Fibroblast of skin of right quadriceps (primary cell): Measurements from ENCODE around the gene WRAP53.
A peak's percentile ranks its signal among the peaks of the same experiment; 100 is the strongest.

Experiments
- DNase-seq: peaks from one replicate; pipeline ENCODE4 v3.0.0-alpha.2; 2013

Gene WRAP53

DNA sequence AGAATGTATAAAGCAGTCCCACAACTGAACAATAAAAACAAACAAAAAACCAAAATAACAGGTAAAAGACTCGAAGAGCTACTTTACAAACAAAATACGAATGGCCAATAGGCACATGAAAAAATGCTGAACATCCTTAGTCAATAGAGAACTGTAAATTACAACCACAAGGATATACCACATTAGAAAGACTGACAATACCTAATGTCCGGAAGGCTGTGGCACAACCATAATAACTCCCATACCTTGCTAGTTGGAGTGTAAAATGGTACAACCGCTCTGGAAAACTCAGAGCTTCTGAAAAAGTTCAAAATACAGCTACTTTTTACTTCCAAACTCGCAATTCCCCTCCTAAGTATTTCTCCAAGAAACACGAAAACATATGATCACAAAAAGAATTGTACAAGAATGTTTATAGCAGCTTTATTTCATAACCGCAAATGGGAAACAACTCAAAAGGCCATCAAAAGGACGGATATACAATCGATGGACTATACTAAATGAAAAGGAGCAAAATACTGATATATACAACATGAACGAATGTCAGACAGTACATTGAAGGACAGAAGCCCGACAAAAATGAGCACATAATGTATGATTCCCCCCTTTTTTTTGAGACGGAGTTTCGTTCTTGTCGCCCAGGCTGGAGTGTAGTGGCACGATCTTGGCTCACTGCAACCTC is 3.3 kb upstream of the WRAP53 start:
- no peak for DNase-seq

DNA sequence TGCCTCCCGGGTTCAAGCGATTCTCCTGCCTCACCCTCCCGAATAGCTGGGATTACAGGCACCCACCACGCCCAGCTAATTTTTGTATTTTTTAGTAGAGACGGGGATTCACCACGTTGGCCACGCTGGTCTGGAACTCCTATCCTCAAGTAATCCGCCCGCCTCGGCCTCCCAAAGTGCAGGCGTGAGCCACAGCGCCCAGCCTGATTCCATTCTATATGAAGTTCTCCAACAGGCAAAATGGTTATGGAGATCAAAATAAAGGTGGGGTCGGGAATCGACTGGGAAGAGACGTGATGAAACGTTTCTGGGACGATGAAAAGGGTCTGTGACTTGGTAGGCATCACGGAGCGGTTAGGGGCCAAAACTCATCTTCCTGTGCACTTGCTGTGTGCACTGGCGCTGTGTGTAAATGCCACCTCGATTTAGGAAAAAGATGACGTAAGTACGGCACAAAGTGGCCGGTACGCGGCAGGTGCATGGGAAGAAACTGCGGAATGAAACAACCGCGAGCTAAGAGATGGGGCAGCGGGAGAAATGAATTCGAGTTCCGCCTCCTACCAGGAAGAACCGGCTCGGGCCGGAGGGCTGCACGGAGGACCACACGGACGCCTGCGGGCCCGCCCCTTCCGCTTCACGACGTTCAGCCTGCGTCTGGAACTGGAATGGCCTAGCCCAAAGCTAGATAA is 2.6 kb upstream of the WRAP53 start:
- DNase-seq: peak; percentile 94

DNA sequence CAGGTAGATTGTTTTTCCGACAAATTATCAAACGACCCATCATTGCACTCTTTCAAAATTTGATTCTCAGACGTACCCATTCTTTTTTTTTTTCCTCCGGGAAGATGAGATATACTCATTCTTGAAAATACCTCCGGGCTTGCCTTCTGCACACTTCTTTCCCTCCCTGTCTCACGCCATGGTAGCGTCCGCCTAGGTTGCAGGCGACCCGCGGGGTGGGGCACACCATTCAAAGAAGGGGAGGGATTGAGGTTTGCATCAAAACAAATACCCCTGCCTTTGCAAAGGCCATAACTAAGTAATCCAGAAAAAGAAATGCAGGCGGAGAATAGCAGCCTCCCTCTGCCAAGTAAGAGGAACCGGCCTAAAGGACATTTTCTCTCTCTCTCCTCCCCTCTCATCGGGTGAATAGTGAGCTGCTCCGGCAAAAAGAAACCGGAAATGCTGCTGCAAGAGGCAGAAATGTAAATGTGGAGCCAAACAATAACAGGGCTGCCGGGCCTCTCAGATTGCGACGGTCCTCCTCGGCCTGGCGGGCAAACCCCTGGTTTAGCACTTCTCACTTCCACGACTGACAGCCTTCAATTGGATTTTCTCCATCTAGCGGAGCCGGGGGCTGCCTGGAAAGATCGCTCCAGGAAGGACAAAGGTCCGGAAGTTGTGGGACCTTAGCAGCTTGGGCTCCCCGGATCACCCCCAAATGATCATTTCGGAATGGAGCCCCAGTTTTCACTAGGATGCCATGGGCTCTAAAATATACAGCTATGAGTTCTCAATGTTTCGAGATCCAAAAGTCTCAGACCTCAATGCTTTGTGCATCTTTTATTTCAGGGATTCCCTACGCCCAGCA is 1.8 kb upstream of the WRAP53 start:
- peak; percentile 90 for DNase-seq

DNA sequence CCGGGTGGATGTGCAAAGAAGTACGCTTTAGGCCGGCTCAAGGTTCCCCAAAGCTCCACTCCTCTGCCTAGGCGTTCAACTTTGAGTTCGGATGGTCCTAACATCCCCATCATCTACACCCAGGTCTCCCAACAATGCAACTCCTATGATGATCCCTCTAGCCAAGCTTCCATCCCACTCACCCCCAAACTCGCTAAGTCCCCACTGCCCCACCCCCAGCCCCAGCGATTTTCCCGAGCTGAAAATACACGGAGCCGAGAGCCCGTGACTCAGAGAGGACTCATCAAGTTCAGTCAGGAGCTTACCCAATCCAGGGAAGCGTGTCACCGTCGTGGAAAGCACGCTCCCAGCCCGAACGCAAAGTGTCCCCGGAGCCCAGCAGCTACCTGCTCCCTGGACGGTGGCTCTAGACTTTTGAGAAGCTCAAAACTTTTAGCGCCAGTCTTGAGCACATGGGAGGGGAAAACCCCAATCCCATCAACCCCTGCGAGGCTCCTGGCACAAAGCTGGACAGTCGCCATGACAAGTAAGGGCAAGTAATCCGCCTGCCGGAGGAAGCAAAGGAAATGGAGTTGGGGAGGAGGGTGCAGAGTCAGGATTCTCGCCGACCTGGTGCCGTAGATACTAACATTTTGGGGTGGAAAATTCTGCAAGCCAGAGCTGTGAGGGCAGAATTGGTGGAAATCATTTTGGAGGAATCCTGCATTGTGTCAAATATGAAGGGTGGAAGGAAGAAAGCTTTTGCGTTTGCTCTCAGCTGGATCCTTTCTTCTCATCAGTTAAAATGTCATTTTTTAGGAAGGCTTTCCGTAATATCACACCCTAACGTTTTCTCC is 987 bp upstream of the WRAP53 start, which contains the start of gene TP53:
TP53 (minus strand) TSS at position 419 of the 836 bp plus-strand sequence. CDS start 10,896 bp downstream, outside the sequence.
- DNase-seq: peak; percentile 93

DNA sequence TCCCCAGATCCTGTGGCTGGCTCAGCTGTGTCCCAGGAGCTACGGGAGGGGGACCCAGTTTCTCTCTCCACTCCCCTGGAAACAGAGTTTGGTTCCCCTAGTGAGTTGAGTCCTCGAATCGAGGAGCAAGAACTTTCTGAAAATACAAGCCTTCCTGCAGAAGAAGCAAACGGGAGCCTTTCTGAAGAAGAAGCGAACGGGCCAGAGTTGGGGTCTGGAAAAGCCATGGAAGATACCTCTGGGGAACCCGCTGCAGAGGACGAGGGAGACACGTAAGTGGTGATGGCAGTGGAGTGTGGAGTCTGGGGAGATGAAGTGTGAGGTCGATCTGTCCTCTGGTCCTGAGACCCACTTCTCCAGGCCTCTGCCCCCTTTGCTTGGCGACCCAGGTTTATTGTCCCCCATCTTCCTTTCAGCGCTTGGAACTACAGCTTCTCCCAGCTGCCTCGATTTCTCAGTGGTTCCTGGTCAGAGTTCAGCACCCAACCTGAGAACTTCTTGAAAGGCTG is 585 bp downstream of the WRAP53 start:
- DNase-seq: no peak

DNA sequence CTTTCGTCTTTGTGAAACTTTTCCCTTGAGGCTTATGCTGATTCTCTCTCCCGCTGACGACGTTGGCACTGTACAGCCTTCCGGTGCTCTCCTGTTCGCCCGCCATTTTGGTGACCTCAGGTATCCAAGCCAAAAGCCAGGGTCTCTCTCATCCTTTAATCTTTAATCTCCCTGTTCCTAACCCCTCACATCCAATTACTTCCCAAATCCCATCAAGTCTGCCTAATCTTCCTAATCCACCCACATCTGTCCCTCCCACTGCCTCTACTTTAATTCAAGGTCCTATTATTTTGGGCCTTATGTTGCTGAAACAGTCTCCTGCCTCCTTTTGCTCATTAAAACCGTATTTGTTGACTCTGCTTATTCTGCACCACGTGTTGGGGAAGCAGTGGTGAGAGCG is 7.3 kb downstream of the WRAP53 start:
- no peak for DNase-seq

DNA sequence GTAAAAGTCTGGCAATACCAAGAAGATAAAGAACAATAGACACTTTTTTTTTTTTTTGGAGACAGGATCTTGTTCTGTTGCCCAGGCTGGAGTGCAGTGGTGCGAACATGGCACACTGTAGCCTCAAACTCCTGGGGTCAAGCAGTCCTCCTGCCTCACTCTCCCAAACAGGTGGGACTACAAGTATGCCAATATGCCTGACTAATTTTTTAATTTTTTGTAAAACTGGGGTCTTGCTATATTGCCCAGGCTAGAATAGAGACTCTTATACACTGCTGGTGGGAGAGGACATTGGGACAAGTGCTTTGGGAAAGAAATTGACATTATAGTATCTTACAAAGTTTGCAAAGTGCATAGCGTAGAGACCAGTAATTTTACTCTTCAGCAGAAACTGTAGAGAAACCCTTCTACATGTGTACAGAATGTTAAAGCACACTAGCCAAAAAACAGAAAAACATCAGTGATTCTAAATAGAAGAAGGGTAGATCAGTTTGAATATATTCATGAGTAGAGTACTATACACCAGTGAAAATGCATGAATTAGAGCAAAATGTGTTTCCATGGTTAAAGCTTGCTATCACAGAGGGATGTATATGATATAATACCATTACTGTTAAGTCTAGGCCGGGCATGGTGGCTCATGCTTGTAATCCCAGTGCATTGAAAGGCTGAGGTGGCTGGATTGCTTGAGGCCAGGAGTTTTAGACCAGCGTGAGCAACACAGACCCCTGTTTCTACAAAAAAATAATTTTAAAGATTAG is 9.7 kb downstream of the WRAP53 start:
- DNase-seq: no peak

DNA sequence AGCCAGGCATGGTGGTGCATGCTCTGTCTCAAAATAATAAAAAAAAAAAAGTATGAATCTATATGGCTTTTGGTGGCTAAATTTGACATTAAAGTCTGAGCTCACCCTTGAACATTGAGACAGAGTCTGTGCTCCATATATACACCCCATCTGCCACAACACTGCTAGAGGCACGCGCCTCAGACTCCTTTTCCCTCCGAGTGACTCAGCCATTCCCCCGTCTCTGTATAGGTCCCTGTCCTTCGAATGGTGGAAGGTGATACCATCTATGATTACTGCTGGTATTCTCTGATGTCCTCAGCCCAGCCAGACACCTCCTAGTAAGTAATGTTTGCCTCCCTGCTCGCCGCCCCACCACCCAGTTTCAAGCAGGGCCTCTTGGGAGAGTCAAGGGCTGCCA is 12.2 kb downstream of the WRAP53 start:
- DNase-seq: no peak

DNA sequence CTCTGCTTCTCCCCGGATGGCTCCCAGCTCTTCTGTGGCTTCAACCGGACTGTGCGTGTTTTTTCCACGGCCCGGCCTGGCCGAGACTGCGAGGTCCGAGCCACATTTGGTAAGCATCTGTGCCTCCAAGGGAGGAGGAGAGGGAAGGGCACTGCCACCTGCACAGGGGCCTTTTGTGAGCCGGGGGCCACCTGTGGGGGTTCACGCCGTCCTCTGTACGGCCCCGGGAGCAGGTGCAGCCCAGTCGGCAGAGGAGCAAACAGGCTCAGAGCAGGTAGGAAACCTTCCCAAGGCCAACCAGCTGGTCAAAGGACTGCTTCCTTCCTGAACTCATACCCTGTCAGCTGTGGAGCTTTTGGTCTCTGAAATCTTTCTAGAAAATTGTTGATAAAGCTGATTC is 13.4 kb downstream of the WRAP53 start:
- DNase-seq: no peak

DNA sequence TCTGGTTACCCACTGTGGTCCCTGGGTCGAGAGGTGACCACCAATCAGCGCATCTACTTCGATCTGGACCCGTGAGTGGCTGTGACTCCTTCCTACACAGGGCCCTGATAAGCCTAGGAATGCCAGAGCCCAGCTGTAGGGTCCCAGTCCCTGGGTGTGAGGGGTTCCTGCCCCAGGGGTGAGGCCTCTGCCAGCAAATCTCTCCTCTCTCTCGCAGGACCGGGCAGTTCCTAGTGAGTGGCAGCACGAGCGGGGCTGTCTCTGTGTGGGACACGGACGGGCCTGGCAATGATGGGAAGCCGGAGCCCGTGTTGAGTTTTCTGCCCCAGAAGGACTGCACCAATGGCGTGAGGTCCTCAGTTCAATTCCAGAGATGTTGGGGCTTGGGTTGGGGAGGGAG is 14.5 kb downstream of the WRAP53 start:
- DNase-seq: no peak

DNA sequence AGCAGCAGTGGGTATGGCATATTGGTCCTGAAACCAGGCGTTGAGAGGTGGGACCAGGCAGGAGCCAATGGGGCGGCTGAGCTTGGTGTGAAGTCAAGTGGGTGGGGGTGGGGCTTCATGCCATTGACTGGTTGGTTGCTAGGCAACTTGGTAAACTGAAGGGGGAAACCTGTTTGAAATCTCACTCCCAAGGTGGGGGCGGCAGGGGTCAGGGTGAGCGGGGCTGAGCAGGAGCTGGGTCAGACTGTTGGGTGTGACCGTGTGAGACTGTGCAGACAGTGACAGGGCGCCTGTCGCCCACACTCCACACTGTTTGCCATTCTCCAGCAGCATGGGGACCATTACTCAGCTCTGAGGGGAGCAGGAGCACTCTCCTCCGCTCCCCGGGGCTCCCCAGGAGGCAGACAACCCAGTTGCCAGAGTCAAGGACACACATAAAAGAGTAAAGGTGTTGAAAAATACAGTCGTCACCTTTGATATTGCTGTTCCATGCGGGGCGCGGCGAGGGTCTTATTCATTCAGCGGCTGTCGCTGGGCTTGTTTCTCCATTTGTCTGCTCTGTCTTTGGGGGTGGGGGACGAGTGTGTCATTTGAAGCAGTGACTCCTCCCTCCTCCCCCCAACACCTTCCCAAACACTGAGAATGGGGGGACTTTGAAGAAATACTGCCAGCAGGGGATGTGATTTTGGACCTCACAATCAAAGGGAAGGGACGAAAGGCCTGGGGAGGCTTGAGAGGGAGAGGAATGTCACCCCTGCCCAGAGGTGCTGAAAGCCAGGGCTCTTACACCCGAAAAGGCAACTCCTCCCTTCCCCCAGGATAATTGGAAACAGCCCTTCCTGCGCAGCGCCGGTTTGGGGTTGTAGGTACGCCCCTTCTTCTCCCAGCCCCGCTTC is 15.6 kb downstream of the WRAP53 start:
- peak; percentile 68 for DNase-seq

DNA sequence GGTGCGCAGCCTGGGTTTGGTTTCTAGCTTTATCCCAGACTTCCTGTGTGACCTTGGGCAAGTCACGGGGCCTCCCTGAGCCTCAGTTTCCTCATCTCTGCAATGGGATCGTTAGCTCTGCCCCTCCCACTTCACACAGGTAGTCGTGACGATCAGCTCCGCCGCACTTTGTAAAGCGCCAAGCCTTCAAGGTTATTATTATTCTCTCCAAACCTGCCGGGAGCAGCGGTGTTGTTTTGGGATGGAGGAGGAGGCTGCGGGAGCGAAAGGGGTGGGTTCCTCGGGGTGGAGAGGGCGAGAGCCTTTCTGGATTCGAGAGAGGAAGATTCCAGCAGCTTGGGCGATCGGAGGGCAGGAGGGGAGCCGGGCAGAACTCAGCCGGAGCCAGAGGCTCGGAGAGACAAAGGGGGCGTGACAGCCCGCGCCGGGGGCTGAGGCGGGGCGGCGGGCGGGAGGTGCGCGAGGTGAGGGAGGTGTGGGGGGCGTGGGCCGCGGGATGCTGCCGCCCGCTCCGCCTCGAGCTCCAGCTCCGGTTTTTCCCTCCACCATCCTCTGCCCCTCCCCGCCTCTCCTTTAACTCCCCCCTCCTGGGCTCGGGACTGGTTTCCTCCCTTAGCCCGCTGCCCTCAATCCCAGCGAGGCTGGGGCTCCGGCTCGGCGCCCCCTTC is 16.5 kb downstream of the WRAP53 start, which contains the start of gene EFNB3:
EFNB3 (plus strand) TSS at position 602 of the 668 bp plus-strand sequence. CDS start 397 bp downstream, outside the sequence.
- peak; percentile 63 for DNase-seq

DNA sequence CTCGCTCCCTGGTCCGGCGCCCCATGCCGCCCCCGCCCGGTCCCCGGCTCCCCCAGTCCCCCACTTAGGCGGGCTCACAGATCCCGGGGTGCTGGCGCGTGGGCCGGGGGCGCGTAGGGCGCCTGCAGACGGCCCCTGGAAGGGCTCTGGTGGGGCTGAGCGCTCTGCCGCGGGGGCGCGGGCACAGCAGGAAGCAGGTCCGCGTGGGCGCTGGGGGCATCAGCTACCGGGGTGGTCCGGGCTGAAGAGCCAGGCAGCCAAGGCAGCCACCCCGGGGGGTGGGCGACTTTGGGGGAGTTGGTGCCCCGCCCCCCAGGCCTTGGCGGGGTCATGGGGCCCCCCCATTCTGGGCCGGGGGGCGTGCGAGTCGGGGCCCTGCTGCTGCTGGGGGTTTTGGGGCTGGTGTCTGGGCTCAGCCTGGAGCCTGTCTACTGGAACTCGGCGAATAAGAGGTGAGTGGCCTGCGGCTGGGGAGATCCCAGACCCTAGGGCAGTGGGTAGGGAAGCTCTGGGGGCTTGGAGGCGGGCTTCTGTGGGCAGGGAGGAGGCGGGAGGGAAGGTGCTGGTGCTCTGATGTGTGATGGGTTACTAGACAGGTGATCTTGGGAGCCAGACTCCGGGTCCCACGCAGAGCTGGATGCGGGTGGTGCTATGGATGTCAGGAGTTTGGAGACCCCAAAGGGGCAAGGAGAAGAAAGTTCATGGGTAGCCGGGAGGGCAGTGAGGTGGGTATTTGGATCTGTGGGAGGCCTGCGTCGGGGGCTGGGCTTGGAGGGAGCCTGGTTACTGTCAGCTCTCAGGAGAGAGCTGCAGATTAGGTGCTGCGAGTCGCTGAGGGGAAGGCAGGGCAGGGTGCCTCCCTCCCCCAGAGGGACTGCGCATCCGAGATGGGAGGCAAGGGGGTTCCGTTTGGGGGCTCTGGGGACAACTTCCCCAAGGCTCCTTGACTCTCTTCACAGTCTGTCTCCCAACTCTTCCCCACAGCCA is 17.3 kb downstream of the WRAP53 start:
- no peak for DNase-seq

DNA sequence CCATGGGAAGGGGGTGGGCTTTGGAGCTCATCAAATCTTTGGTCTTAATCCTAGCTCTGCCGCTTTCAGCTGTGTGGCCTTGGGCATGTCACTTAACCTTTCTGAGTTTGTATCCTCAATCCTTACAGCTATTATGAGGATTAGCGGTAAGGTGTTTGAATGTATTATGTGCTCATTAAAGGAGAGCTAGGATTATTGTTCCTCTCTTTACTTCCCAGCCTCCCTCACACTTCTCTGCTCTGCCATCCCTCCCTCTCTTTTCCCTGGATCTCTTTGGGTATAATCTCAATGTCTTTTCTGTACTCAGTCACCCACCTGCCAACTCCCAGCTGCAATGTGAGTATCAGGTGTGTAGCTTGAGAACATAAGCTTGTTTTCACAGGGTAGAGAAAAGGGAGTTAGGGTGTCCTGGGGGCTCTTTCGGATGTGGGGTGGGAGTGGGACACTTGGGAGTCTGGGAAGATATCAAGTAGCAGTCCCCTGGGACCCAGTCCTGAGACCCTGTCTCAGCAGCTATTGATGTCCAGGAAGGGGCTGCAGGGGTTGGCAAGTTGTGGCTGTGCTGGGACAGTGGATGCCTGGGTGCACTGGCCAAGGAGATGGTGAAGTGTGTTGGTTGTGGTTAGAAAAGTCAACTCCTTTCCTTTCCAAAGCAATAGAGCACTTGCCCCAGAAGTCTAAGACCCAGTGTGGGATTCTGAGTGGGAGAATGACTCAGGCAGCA is 18.5 kb downstream of the WRAP53 start:
- DNase-seq: no peak

DNA sequence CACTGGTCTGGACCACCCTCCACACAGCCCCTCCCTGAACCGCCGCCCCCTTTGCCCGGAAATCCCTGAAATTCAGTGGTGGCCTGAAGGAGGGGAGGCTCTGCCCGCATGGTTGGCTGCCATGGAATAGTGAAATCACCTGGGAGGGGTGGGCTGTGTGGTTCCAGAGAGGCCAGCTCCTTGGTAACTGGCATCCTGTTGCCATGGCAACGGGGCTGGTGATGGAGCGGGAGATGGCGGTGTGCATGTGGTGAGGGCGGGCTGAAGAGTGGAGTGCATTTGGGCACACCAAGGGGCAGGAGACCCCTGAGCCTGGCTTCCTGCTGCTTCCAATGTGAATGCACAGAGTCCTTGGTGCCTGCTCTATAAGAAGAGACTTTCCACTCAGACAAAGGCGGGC is 19.2 kb downstream of the WRAP53 start:
- no peak for DNase-seq

DNA sequence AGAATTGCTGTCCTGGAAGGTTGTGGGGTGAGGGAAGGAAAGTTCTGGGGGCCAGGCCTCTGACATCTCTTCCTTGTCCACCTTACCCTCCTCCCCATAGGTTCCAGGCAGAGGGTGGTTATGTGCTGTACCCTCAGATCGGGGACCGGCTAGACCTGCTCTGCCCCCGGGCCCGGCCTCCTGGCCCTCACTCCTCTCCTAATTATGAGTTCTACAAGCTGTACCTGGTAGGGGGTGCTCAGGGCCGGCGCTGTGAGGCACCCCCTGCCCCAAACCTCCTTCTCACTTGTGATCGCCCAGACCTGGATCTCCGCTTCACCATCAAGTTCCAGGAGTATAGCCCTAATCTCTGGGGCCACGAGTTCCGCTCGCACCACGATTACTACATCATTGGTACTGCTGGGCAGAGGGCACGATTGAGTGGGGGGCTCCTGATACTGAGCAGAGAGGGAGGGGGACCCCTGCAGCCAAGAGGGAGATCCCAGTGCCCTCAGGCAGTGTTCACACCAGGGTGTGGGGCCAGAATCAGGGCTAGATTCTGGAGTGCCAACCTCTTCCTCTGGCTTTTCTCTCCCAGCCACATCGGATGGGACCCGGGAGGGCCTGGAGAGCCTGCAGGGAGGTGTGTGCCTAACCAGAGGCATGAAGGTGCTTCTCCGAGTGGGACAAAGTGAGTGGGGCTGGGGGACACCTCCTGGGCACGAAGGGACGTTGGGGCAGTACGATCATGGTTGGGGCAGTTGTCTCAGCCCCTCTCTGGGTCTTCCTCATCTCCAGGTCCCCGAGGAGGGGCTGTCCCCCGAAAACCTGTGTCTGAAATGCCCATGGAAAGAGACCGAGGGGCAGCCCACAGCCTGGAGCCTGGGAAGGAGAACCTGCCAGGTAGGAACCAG is 19.8 kb downstream of the WRAP53 start:
- DNase-seq: no peak

DNA sequence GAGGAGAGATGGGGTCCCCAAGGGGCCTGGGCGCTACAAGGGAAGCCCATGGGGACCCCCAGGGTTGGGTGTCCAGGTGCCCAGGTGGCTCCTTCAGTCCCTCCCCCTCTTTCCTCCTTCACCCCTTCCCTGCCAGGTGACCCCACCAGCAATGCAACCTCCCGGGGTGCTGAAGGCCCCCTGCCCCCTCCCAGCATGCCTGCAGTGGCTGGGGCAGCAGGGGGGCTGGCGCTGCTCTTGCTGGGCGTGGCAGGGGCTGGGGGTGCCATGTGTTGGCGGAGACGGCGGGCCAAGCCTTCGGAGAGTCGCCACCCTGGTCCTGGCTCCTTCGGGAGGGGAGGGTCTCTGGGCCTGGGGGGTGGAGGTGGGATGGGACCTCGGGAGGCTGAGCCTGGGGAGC is 20.8 kb downstream of the WRAP53 start:
- no peak for DNase-seq
